ENCODE results near the gene HOXC10.

HOXC10 gene

DNA sequence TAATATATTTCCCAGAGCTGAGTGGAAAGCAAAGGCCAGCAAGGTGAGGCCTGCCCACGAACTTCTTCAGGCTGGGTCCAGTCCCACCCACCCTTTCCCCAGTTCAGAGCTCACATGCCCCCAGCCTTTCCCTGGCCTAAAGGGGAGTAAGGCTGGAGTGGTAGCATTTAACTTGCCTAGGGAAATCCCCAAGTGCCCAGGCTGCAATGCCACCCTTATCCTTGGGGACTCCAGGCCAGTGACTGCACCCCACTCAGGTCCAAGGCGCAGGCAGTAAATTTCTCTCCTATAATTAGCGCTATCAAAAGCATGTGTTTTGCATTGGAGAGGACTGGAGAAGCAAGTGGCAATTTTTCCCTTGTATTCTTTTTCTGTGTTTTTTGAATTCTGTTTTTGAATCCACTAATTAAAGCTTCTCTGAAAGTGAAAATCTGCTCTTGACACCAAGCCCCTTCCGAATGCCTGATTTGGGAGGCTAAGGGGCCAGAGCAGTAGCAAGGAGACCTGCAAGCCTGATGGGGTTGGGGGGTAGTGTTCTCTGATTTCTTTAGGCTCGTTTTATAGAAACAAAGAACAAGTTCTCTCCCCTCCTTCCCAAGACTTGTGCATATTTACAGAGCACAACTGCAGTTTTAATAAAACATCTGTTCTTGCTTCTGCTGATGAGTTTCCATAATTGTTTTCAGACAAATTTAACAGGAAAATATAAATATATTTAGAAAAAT, 39.8 kb downstream of the HOXC10 start:
- DNase-seq: no peak
- no peak for ATAC-seq
- Mint-ChIP-seq H3K4me3 (no peak overlapping the region), H3K27ac (no peak overlapping the region), H3K9me3 (no peaks in the 10 kb centered on the region), H3K27me3 (peaks cover 99% of the 10 kb centered on the region), H3K4me1 (peaks cover 45% of the 10 kb centered on the region)

DNA sequence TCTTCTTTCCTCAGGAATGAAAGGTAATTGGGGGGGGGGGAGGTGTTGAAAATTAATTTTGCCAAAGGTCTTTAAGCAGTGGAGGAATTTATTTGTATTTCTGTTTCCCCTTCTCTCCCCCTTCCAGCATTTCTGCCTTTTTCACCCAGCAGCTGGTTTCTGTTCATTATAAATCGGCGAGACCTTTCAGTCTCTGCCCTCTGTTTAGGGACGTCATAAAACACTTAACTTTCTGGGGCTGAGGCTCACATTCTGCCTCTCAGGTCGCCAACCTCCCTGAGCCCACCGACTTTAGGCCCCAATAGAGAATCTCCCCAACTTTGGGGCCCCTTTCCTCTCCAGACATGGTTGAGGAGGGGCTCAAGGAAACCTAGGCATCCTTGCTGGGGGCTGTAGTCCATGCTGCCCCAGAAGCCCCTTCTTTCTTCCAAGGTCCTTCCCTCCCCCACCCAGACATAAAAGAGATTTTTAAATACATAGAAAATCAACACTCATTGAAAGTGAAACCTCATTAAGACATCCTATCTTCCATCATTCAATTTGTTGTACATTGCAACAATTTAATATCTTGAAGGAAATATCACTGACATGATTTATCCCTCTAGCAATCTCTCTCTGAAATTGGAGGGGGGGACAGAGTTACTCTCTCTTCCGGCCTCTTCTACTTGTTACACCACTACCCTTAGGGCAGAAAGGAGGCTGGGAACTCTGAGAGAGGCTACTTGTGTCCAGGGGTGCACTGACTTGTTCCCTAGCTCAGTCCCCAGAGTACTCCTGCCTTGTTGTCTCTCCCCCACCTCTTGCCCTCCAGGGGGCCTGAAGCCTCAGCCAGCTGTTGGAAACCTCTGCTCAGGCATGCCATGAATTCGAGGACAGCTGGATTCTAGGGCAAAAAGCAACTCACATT, 40.8 kb downstream of the HOXC10 start:
- Mint-ChIP-seq H3K4me1 (peaks cover 54% of the 10 kb centered on the region), H3K27me3 (peaks cover 100% of the 10 kb centered on the region), H3K9me3 (no peaks in the 10 kb centered on the region), H3K4me3 (no peak overlapping the region), H3K27ac (no peak overlapping the region)
- no peak for DNase-seq
- ATAC-seq: no peak

DNA sequence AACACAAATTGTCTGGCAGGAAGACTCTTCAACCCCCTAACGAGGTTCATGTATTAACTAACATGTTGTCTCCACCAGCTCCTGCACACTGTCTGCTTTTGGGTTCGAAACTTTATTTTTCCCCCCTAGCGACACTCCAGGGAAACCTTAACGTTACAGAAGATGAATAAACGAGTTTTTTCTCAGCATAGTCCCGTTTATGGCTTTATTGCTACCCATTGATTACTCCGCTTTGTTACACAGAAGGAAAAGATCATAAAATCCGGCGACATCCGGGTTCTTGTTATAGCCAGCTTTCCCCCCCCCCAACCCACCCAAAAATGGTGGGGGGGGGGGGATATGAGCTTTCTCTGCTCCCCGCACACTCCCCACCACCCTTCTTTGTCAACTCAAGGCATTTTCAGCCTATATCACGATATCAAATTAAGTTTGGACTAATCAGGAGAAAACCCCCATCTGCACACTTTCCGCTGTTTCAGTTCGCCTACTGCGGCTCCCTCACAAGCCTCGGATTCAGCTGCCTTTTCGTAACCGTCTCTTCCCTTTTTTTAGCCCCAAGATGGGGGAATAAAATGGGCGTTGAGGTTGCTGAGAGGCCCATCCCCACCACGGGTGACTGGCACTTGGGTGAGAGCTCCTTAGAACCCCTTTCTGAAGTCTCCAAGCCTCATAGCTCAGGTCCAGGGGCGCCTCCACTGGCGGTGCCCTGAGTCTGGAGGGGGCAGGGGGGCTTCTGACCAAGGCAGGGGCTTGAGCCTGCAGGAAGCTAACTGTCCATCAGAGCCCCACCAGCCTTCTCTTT, 41.9 kb downstream of the HOXC10 start:
- peaks cover 49% of the 10 kb centered on the region for H3K4me1 Mint-ChIP-seq
- peak overlapping the region; percentile 61 to 64 for H3K4me3 Mint-ChIP-seq
- DNase-seq: no peak
- H3K27me3 Mint-ChIP-seq: peaks cover 100% of the 10 kb centered on the region
- no peak for ATAC-seq
- no peak overlapping the region for H3K27ac Mint-ChIP-seq
- no peaks in the 10 kb centered on the region for H3K9me3 Mint-ChIP-seq

DNA sequence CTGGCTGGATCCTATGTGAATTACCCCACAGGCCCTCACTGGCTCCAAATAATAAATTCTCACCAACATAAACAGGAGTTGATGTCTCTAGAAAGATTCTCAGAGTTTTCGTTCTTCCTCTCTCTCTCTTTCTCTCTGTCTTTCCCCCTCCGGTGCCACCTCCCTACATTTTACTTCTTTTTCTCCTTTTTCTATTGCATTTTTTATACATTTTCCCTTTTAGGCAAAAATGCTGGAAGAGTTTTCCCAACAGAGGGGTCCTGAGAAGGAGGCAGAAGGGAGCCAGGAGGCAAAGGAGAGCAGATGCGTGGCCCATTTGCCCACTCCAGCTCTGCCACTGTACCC, 42.5 kb downstream of the HOXC10 start:
- H3K4me1 Mint-ChIP-seq: peaks cover 48% of the 10 kb centered on the region
- no peaks in the 10 kb centered on the region for H3K9me3 Mint-ChIP-seq
- H3K4me3 Mint-ChIP-seq: peak overlapping the region in 1 of 2 donors; percentile 4
- H3K27me3 Mint-ChIP-seq: peaks cover 100% of the 10 kb centered on the region
- DNase-seq: no peak
- ATAC-seq: no peak
- no peak overlapping the region for H3K27ac Mint-ChIP-seq

DNA sequence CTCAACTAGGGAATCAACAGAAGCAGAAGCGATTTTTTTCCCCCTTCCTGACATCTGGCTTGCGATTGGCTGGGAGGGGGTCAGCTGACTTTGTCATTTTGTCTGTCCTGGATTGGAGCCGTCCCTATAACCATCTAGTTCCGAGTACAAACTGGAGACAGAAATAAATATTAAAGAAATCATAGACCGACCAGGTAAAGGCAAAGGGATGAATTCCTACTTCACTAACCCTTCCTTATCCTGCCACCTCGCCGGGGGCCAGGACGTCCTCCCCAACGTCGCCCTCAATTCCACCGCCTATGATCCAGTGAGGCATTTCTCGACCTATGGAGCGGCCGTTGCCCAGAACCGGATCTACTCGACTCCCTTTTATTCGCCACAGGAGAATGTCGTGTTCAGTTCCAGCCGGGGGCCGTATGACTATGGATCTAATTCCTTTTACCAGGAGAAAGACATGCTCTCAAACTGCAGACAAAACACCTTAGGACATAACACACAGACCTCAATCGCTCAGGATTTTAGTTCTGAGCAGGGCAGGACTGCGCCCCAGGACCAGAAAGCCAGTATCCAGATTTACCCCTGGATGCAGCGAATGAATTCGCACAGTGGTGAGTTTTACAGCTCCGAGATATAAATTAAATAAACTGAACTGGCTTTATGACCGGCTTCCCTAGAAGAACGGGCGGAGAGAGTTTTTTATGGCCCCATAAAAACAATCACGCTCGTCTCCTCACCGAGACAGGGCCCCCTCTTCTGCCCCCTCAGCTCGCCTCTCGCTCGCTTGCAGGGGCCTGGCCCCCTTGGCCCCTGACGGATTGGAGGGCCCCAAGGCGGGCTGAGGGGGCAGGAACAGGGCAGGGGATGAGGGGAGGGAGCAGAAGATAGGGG, 43.6 kb downstream of the HOXC10 start, which contains the start of gene HOXC6:
Gene HOXC6 (plus strand): TSS at position 127 of the 888 bp plus-strand sequence. CDS start 82 bp downstream, at position 209.
- peaks cover 100% of the 10 kb centered on the region for H3K27me3 Mint-ChIP-seq
- peaks cover 58% of the 10 kb centered on the region for H3K4me1 Mint-ChIP-seq
- no peak for DNase-seq
- H3K27ac Mint-ChIP-seq: no peak within 1 kb of the TSS
- H3K4me3 Mint-ChIP-seq: peak within 1 kb of the TSS; percentile 42 to 44
- H3K9me3 Mint-ChIP-seq: no peaks in the 10 kb centered on the region
- no peak for ATAC-seq

DNA sequence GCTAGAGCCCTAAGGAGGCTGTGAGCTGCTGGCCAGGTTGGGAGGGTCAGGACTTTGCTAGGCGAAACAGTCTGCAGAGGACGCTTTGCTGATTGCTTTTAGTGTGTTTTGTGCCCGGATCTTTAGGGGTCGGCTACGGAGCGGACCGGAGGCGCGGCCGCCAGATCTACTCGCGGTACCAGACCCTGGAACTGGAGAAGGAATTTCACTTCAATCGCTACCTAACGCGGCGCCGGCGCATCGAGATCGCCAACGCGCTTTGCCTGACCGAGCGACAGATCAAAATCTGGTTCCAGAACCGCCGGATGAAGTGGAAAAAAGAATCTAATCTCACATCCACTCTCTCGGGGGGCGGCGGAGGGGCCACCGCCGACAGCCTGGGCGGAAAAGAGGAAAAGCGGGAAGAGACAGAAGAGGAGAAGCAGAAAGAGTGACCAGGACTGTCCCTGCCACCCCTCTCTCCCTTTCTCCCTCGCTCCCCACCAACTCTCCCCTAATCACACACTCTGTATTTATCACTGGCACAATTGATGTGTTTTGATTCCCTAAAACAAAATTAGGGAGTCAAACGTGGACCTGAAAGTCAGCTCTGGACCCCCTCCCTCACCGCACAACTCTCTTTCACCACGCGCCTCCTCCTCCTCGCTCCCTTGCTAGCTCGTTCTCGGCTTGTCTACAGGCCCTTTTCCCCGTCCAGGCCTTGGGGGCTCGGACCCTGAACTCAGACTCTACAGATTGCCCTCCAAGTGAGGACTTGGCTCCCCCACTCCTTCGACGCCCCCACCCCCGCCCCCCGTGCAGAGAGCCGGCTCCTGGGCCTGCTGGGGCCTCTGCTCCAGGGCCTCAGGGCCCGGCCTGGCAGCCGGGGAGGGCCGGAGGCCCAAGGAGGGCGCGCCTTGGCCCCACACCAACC, 44.8 kb downstream of the HOXC10 start:
- no peak overlapping the region for H3K27ac Mint-ChIP-seq
- peak overlapping the region; percentile 4 to 14 for H3K4me3 Mint-ChIP-seq
- no peak for DNase-seq
- H3K9me3 Mint-ChIP-seq: no peaks in the 10 kb centered on the region
- no peak for ATAC-seq
- H3K27me3 Mint-ChIP-seq: peaks cover 100% of the 10 kb centered on the region
- peaks cover 67% of the 10 kb centered on the region for H3K4me1 Mint-ChIP-seq

DNA sequence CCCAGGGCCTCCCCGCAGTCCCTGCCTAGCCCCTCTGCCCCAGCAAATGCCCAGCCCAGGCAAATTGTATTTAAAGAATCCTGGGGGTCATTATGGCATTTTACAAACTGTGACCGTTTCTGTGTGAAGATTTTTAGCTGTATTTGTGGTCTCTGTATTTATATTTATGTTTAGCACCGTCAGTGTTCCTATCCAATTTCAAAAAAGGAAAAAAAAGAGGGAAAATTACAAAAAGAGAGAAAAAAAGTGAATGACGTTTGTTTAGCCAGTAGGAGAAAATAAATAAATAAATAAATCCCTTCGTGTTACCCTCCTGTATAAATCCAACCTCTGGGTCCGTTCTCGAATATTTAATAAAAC, 45.5 kb downstream of the HOXC10 start:
- Mint-ChIP-seq H3K4me3 (no peak overlapping the region), H3K9me3 (no peaks in the 10 kb centered on the region), H3K27me3 (peaks cover 100% of the 10 kb centered on the region), H3K4me1 (peaks cover 72% of the 10 kb centered on the region), H3K27ac (no peak overlapping the region)
- ATAC-seq (no peak), DNase-seq (no peak)

DNA sequence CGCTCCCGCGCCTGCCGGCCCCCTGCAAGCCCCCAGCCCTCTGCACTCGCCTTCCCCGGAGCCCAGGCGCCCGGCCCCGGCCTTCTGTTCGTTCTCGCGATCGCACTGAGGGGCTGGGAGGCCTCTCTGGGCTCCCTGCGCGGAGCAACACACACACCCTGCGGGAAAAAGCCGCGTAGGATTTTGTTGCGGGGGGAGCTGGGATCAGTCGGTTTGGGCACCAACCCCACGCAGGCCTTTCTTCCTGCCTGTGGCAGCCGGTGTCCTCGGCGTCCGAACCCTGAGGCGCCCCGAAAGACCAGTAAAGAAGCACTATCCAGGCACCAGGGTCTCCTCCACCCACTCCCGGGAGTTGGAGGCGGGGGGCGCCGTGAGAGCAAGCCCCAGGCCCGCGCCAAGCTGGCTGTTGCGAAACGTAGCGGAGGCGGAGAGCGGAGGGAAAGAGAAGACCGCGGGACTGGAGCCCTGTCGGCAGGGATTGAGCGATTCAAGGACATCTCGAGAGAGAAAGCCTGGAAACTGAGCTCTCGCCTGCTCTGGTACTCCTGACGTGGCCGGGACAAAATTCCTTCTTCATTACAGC, 46.0 kb downstream of the HOXC10 start:
- peaks cover 100% of the 10 kb centered on the region for H3K27me3 Mint-ChIP-seq
- ATAC-seq: no peak
- peaks cover 67% of the 10 kb centered on the region for H3K4me1 Mint-ChIP-seq
- H3K9me3 Mint-ChIP-seq: no peaks in the 10 kb centered on the region
- DNase-seq: no peak
- H3K27ac Mint-ChIP-seq: no peak overlapping the region
- H3K4me3 Mint-ChIP-seq: peak overlapping the region in 1 of 2 donors; percentile 51

DNA sequence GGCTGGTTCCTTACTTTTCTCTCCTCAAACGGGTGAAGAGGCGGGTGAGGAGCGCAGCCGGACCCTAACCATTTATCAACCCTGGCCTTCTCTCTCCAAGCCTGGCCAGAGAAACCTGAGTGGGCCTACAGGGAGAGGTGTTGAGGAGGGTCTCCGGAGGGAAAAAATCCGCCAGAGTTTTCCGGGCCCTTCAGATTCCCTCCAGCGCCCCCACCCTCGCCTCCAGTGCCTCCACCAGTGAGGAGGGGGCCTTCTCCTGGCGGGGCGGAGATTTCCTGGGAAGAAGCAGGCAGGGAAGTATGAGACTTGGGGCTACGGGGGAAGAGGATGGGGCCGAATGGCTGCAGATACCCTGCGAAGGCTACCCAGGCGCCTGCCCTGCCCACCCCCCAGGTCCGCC, 46.5 kb downstream of the HOXC10 start:
- Mint-ChIP-seq H3K4me3 (no peak overlapping the region), H3K9me3 (no peaks in the 10 kb centered on the region)
- no peak for ATAC-seq

DNA sequence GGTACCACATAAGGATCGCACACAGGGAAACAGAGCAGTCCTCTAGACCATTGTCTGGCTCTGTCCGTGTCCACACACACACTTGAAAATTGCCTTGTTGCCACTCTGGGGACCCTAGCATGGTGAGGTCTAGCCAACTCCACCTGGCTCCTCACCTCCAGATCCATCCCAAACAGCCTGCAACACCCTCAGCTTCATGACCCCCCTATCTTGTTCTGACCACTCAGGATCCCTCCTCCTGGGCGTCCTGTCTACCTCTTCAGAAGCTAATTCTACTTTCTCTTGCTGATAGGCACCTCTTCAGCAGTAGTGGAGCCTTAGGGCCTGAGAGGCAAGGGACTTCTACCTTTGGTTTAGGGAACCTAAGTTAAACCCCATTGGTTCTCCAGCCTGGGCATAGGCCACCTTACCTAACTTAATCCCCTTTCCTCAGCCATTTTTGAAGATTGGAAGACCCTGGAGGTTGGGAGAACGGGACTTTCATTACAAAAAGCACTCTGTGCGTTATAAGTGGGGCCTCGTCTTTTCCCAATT, 47.2 kb downstream of the HOXC10 start:
- ATAC-seq (peak; percentile 6), DNase-seq (no peak)
- Mint-ChIP-seq H3K4me1 (peaks cover 58% of the 10 kb centered on the region), H3K9me3 (no peaks in the 10 kb centered on the region), H3K27me3 (peaks cover 100% of the 10 kb centered on the region), H3K4me3 (no peak overlapping the region), H3K27ac (no peak overlapping the region)

More for the DNA sequence above, 46.5 kb downstream of the HOXC10 start:
- Mint-ChIP-seq H3K27me3 (peaks cover 100% of the 10 kb centered on the region), H3K27ac (no peak overlapping the region), H3K4me1 (peaks cover 64% of the 10 kb centered on the region)
- DNase-seq: no peak

DNA sequence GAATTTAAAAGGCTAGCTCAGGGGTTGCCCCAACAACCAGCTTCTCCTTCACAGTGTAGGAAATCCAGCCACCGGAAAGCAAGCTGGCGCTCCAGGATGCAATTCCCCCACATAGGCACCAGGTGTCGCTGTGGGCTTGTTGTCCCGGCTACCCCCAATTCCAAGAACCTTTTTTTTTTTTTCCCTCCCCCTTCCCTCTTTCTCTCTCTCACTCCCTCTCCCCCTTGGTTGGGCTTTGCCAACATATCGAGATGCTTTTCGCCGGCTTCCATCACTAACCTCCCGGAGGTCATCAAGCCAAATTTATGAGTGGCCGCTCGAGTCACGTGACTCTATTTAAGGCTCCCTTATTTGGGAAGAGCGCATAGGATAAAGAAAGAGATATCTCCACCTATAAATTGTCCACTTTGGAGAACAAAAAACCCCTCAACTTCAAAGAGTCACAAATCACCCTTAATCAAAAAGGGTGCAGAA, 47.7 kb downstream of the HOXC10 start, which contains the start of gene HOXC5:
Gene HOXC5 (plus strand): TSS at position 424 of the 474 bp plus-strand sequence. CDS start 73 bp downstream, outside the sequence.
- ATAC-seq (peak; percentile 31), DNase-seq (peak; percentile 58 to 66)
- Mint-ChIP-seq H3K4me3 (peak within 1 kb of the TSS; percentile 81 to 83), H3K9me3 (no peaks in the 10 kb centered on the region), H3K4me1 (peaks cover 53% of the 10 kb centered on the region), H3K27ac (peak within 1 kb of the TSS in 1 of 2 donors; percentile 85), H3K27me3 (peaks cover 100% of the 10 kb centered on the region)

DNA sequence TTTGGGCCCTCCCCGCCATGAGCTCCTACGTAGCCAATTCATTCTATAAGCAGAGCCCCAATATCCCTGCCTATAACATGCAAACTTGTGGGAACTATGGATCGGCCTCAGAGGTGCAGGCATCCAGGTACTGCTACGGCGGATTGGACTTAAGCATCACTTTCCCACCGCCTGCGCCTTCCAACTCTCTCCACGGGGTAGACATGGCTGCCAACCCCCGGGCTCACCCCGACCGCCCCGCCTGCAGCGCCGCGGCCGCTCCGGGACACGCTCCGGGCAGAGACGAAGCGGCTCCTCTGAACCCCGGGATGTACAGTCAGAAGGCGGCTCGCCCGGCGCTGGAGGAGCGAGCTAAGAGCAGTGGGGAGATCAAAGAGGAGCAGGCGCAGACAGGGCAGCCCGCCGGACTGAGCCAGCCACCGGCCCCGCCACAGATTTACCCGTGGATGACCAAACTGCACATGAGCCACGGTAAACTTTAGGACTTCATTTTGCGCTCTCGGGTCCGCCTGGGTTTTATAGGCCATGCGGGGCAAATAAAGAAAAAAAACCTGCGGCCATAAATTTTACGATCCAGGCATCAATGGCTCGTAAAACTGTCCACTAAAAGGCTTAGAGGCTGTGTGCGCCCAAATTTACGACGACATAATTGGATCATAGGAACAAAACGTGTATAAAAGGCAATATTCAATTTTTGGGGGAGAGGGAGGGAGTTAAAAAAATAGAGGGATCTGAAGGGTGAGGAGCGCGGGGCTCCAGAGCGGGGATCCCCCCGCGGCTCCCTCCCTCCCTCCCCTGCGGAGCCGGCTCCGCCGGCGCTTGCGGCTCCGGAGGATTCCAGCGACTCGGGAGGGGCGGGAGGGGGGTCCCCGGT, 48.4 kb downstream of the HOXC10 start:
- DNase-seq: no peak
- no peaks in the 10 kb centered on the region for H3K9me3 Mint-ChIP-seq
- ATAC-seq: peak; percentile 38
- peak overlapping the region; percentile 81 to 83 for H3K4me3 Mint-ChIP-seq
- peaks cover 52% of the 10 kb centered on the region for H3K4me1 Mint-ChIP-seq
- H3K27me3 Mint-ChIP-seq: peaks cover 100% of the 10 kb centered on the region
- H3K27ac Mint-ChIP-seq: peak overlapping the region in 1 of 2 donors; percentile 85

All from stimulated activated naive CD8-positive, alpha-beta T cell treated with anti-CD3 and anti-CD28 coated beads, Interleukin-15, amount 100 ng/mL, for 72 hours (primary cell).